NCI-H2196 (cell line): ENCODE data around the gene SDHA.

Source experiments
- DNase-seq: peaks from one replicate; lab custom pipeline; 2025; ENCODE audit not compliant: unreplicated experiment; lab: John Stamatoyannopoulos, UW

SDHA gene

GRCh38 chr5:217494-218456, at the start of gene SDHA, which contains the start of gene CCDC127:
SDHA (plus strand) TSS chr5:218320; CDS start chr5:218356, 36 bp downstream.
CCDC127 (minus strand) TSS chr5:218153; CDS start chr5:216849, 1,304 bp downstream.
- peak; percentile 97 for DNase-seq

GRCh38 chr5:169071-169727, 48.9 kb upstream of the SDHA start:
- DNase-seq: no peak

GRCh38 chr5:169728-170094, 48.4 kb upstream of the SDHA start:
- DNase-seq: no peak

GRCh38 chr5:170971-171800, 46.9 kb upstream of the SDHA start:
- no peak for DNase-seq

- no peak for DNase-seq
Measured at GRCh38 chr5:171801-172331, 46.3 kb upstream of the SDHA start.

- no peak for DNase-seq
Measured at GRCh38 chr5:172421-172820, 45.7 kb upstream of the SDHA start.

- no peak for DNase-seq
Measured at GRCh38 chr5:172841-173251, 45.3 kb upstream of the SDHA start.

GRCh38 chr5:173392-174290, 44.5 kb upstream of the SDHA start:
- no peak for DNase-seq

- no peak for DNase-seq
Measured at GRCh38 chr5:174291-174600, 43.9 kb upstream of the SDHA start.

GRCh38 chr5:174876-175465, 43.1 kb upstream of the SDHA start:
- DNase-seq: no peak

GRCh38 chr5:176296-176823, 41.8 kb upstream of the SDHA start:
- no peak for DNase-seq

- DNase-seq: no peak
Measured at GRCh38 chr5:178110-178509, 40.0 kb upstream of the SDHA start.

- DNase-seq: no peak
Measured at GRCh38 chr5:179401-179800, 38.7 kb upstream of the SDHA start.

GRCh38 chr5:180286-180918, 37.7 kb upstream of the SDHA start:
- DNase-seq: no peak

GRCh38 chr5:181160-181559, 37.0 kb upstream of the SDHA start:
- DNase-seq: no peak

- no peak for DNase-seq
Measured at GRCh38 chr5:181566-181965, 36.6 kb upstream of the SDHA start.

- no peak for DNase-seq
Measured at GRCh38 chr5:182126-182525, 36.0 kb upstream of the SDHA start.

- no peak for DNase-seq
Measured at GRCh38 chr5:184471-184870, 33.6 kb upstream of the SDHA start.
